K562 (cell line): Measurements from ENCODE around the gene SCAMP2. TPM values are rescaled to one million over a fixed set of nuclear protein-coding genes. Genes with fewer than 3 reads are reported as not detected.

Experiments
- ATAC-seq: fragments of 200-7000 bp; cut with Tn5 transposase; 3 replicates; pipeline ENCODE4 v1.9.1; 2020; ENCODE audit warnings: moderate library complexity
- BruUV-seq: library from RNA; stranded (reverse); fragments of 400-500 nt; replicated peaks from 2 replicates; lab custom pipeline; 2021; lab: Mats Ljungman, UMichigan
- CTCF ChIA-PET: fragments of 300-600 bp; formaldehyde crosslinking; extraction: SDS; loops from one replicate; lab custom pipeline; 2021; ENCODE audit warnings: low intra/inter-chr PET ratio; lab: Yijun Ruan, JAX
- POLR2A ChIA-PET: fragments of 300-600, 350-650 bp; sonication (Branson Sonifier 250); formaldehyde crosslinking; extraction: SDS; loops from one replicate; lab custom pipeline; 2021; ENCODE audit warnings: antibody characterized with exemption, inconsistent platforms; lab: Yijun Ruan, JAX
- DNase-seq, 4 experiments: peaks; one replicate each; pipeline versions ENCODE4 v3.0.0 to v3.0.0-alpha.2; 2011 to 2018; ENCODE audit warnings: low spot score in 3 of 4, mixed read lengths in 3 of 4; ENCODE audit errors: extremely low read depth in 1 of 4
- FAIRE-seq: peaks from 2 replicates; lab custom pipeline; 2011; peaks lifted over from hg19 to GRCh38; lab: Jason Lieb, UNC
- H2AFZ ChIP-seq: 2 replicates; pipeline ENCODE4 v1.6.0; 2011; ENCODE audit warnings: low read depth, low read length, control low read depth, inconsistent platforms
- H3K27ac ChIP-seq: fragments of 200-600 bp; 3 replicates; pipeline ENCODE4 v1.8.0; 2011; ENCODE audit warnings: low read depth, mild to moderate bottlenecking, control low read depth, inconsistent platforms, low read length, moderate library complexity, mixed read lengths; ENCODE audit errors: extremely low read depth
- H3K27me3 ChIP-seq, 2 experiments: fragments of 300-600 bp in 1 of 2; 2 replicates in 1 of 2; 3 replicates in 1 of 2; pipeline versions ENCODE4 v1.6.0 to v1.8.0; 2011; ENCODE audit warnings: inconsistent platforms in 2 of 2, low read length in 2 of 2, mild to moderate bottlenecking in 1 of 2, mixed read lengths in 1 of 2, moderate library complexity in 1 of 2; ENCODE audit not compliant: control insufficient read depth in 2 of 2, insufficient read depth in 2 of 2
- H3K36me3 ChIP-seq: fragments of 300-600 bp; 3 replicates; pipeline ENCODE4 v1.8.0; 2011; ENCODE audit warnings: mild to moderate bottlenecking, low read length, inconsistent platforms; ENCODE audit not compliant: control insufficient read depth, insufficient read depth
- H3K4me1 ChIP-seq, 2 experiments: fragments of 200-600 bp in 1 of 2; replicated peaks in 1 of 2; 2 replicates in 1 of 2; 3 replicates in 1 of 2; pipeline versions ENCODE4 v1.5.1 to v1.8.0; 2011; ENCODE audit warnings: inconsistent platforms in 2 of 2, low read length in 2 of 2, mild to moderate bottlenecking in 1 of 2, mixed read lengths in 1 of 2, moderate library complexity in 1 of 2; ENCODE audit not compliant: control insufficient read depth in 2 of 2, insufficient read depth in 2 of 2
- H3K4me2 ChIP-seq: 2 replicates; pipeline ENCODE4 v1.6.1; 2011; ENCODE audit warnings: low read length, control low read depth, inconsistent platforms, mixed read lengths; ENCODE audit not compliant: insufficient read depth
- H3K4me3 ChIP-seq: fragments of 200-600 bp; sonication (generic), shearing (Covaris generic); 2 replicates; pipeline ENCODE4 v1.5.1; 2016; ENCODE audit warnings: control low read depth, inconsistent platforms
- H3K79me2 ChIP-seq: fragments of 200-600 bp; 3 replicates; pipeline ENCODE4 v1.8.0; 2011; ENCODE audit warnings: low read length, inconsistent platforms; ENCODE audit not compliant: control insufficient read depth, insufficient read depth
- H3K9ac ChIP-seq, 2 experiments: 2 replicates each; pipeline versions ENCODE4 v1.6.0 to v1.6.1; 2011; ENCODE audit warnings: low read depth in 2 of 2, low read length in 2 of 2, control low read depth in 1 of 2, inconsistent platforms in 1 of 2, mild to moderate bottlenecking in 1 of 2, mixed read lengths in 1 of 2; ENCODE audit not compliant: insufficient read depth in 1 of 2
- H3K9me1 ChIP-seq: one replicate; pipeline ENCODE4 v1.6.0; 2011; ENCODE audit warnings: inconsistent platforms, mild to moderate bottlenecking, low read length, moderate library complexity; ENCODE audit not compliant: control insufficient read depth, insufficient read depth
- H3K9me3 ChIP-seq: replicated peaks from 2 replicates; pipeline ENCODE4 v1.5.1; 2011; ENCODE audit warnings: low read depth, low read length, inconsistent platforms; ENCODE audit not compliant: control insufficient read depth, insufficient read depth
- H4K20me1 ChIP-seq: replicated peaks from 2 replicates; pipeline ENCODE4 v1.6.1; 2011; ENCODE audit warnings: low read length, inconsistent platforms, mixed read lengths; ENCODE audit not compliant: control insufficient read depth, insufficient read depth
- CTBP1 ChIP-seq: fragments of 450-650 bp; IDR thresholded peaks from 2 replicates; pipeline ENCODE4 v1.6.1; 2016; ENCODE audit warnings: borderline replicate concordance
- GTF2A2 ChIP-seq: IDR thresholded peaks from 2 replicates; pipeline ENCODE4 v1.6.1; 2016; ENCODE audit warnings: mild to moderate bottlenecking, missing genetic modification characterization, missing compliant biosample characterization
- HMG20A ChIP-seq: fragments of 450-650 bp; formaldehyde crosslinking; conservative IDR thresholded peaks from 2 replicates; pipeline ENCODE4 v1.4.0; 2020; ENCODE audit warnings: mild to moderate bottlenecking, mixed read lengths
- MAZ ChIP-seq, 2 experiments: fragments of 450-650 bp in 1 of 2; sonication (generic) in 1 of 2; formaldehyde crosslinking; IDR thresholded peaks in 1 of 2; conservative IDR thresholded peaks in 1 of 2; 2 replicates each; pipeline versions ENCODE4 v1.4.0 to v1.5.0; 2020; ENCODE audit warnings: mild to moderate bottlenecking in 1 of 2, missing genetic modification reagents in 1 of 2
- OTX1 ChIP-seq: fragments of 450-650 bp; formaldehyde crosslinking; IDR thresholded peaks from 2 replicates; pipeline ENCODE4 v1.4.0; 2022; ENCODE audit warnings: mild to moderate bottlenecking
- PRDM10 ChIP-seq: fragments of 450-650 bp; IDR thresholded peaks from 2 replicates; pipeline ENCODE4 v1.6.1; 2018; ENCODE audit not compliant: partially characterized antibody
- RCOR1 ChIP-seq, 2 experiments: IDR thresholded peaks; 2 replicates each; pipeline ENCODE4 v1.6.1; 2012; ENCODE audit warnings: low read depth in 2 of 2, low read length in 2 of 2, borderline replicate concordance in 1 of 2, improper control_type of control experiment in 1 of 2
- STAG1 ChIP-seq: sonication (generic); formaldehyde crosslinking; IDR thresholded peaks from 2 replicates; pipeline ENCODE4 v1.5.0; 2020; ENCODE audit warnings: missing genetic modification reagents, borderline replicate concordance
- SUPT5H ChIP-seq: fragments of 450-650 bp; IDR thresholded peaks from 2 replicates; pipeline ENCODE4 v1.6.1; 2016
- XRCC4 ChIP-seq: IDR thresholded peaks from one replicate; pipeline ENCODE4 v1.6.1; 2011; ENCODE audit not compliant: insufficient read depth, insufficient read length; ENCODE audit errors: extremely low read depth
- ZBTB7A ChIP-seq: IDR thresholded peaks from 2 replicates; pipeline ENCODE4 v1.6.1; 2011; ENCODE audit warnings: low read depth, mild to moderate bottlenecking, low read length, moderate library complexity, borderline replicate concordance; ENCODE audit not compliant: control insufficient read depth
- ZFP30 ChIP-seq: fragments of 250-450 bp; sonication (Bioruptor Pico); IDR thresholded peaks from 2 replicates; pipeline ENCODE4 v1.8.0; 2022; ENCODE audit warnings: moderate library complexity, mild to moderate bottlenecking, inconsistent platforms, borderline replicate concordance
- ZFPM2 ChIP-seq: fragments of 250-450 bp; sonication (Bioruptor Pico); IDR thresholded peaks from 2 replicates; pipeline ENCODE4 v1.5.1; 2022; ENCODE audit warnings: mild to moderate bottlenecking
- ZNF133 ChIP-seq: fragments of 250-450 bp; sonication (Bioruptor Pico); IDR thresholded peaks from 2 replicates; pipeline ENCODE4 v1.4.0; 2020; ENCODE audit warnings: mild to moderate bottlenecking
- ZNF444 ChIP-seq: fragments of 250-450 bp; sonication (Bioruptor Pico); IDR thresholded peaks from 2 replicates; pipeline ENCODE4 v1.4.0; 2020; ENCODE audit warnings: mild to moderate bottlenecking, moderate library complexity
- ZSCAN29 ChIP-seq: fragments of 450-650 bp; IDR thresholded peaks from 2 replicates; pipeline ENCODE4 v1.6.1; 2017
- WGBS: fragments of 100-300 bp; shearing (Covaris generic); methylation state at CpG from one replicate; pipeline ENCODE4 v1.1.6; 2016; ENCODE audit warnings: low coverage, mixed read lengths; ENCODE audit not compliant: insufficient coverage; ENCODE audit errors: missing lambda C conversion rate; 5-methylcytosine and 5-hydroxymethylcytosine counted together
- in situ Hi-C: fragments of 300-500 bp; cut with MboI; formaldehyde crosslinking; loops from 4 replicates; pipeline ENCODE4 v1.15.0; 2018; ENCODE audit warnings: inconsistent platforms, mixed read lengths
- intact Hi-C: fragments of 100-400 bp; cut with micrococcal nuclease; formaldehyde crosslinking; loops from 2 replicates; pipeline ENCODE4 v1.14.2; 2022
- polyA plus RNA-seq, 8 experiments: library from polyadenylated mRNA; depleted of rRNA in 4 of 8; stranded (reverse) in 5 of 8; unstranded in 3 of 8; fragments of >200 nt; fragmentation: Nextera tagmentation in 2 of 8; fragmentation: Illumina TruSeq in 1 of 8; extraction: Ambion mirVana in 2 of 8; extraction: Trizol in 1 of 8; gene quantifications; 2 replicates each; pipeline versions ENCODE4 v1.2.1 to v1.2.3, GENCODE V29; 2011 to 2014; ENCODE audit warnings: inconsistent platforms in 1 of 8, missing spikeins in 1 of 8
- total RNA-seq, 7 experiments: library from RNA; depleted of rRNA in 6 of 7; stranded (reverse); fragments of >200 nt in 6 of 7; fragmentation: Illumina TruSeq in 2 of 7; extraction: Trizol in 2 of 7; gene quantifications; 2 replicates each; pipeline versions ENCODE4 v1.2.1 to v1.2.3, GENCODE V29; 2011 to 2021; ENCODE audit warnings: low replicate concordance in 1 of 7
- TF ChIP-seq, protein P1 (sequence below): fragments of 450-650 bp; IDR thresholded peaks from 2 replicates; pipeline ENCODE4 v1.6.1; 2017; ENCODE audit warnings: mild to moderate bottlenecking, moderate library complexity
- TF ChIP-seq, protein P2 (sequence below): fragments of 250-450 bp; sonication (Bioruptor Pico); IDR thresholded peaks from 2 replicates; pipeline ENCODE4 v1.5.1; 2021; ENCODE audit warnings: mild to moderate bottlenecking

SCAMP2 gene
- total and polyA plus RNA-seq, 9 of the 15 experiments (the other 6 are each of a cell fraction or from before 2014, with no cell fraction given) = 5.9 to 61.1 (median 20.1) TPM

DNA sequence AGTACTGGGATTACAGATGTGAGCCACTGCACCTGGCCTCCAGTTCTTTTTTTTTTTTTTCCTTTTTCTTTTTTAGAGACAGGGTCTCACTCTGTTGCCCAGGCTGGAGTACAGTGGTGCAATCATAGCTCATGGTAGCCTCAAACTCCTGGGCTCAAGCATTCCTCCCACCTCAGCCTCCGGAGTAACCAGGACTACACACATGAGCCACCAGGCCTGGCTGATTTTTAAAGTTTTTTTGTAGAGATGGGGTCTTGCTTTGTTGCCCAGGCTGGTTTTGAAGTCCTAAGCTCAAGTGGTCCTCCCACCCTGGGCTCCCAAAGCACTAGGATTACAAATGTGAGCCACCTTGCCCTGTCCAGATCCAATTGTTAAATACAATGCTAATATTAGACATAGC, 16.6 kb downstream of the SCAMP2 start:
- H2AFZ ChIP-seq = no peak overlapping the region
- intact Hi-C loops = no loop called here
- in situ Hi-C loops = no loop called here
- no peaks in the 10 kb centered on the region for H3K9me3 ChIP-seq
- no peaks in the 10 kb centered on the region for H3K27me3 ChIP-seq
- H4K20me1 ChIP-seq = peaks cover 13% of the 10 kb centered on the region
- peaks cover 39% of the 10 kb centered on the region for H3K36me3 ChIP-seq
- POLR2A ChIA-PET = interaction anchor here (0.6 to 1.5 kb wide), 4 partner anchors 12 to 50 kb away, joined by 3 to 4 read pairs (median 3); partner anchors contain the start of gene FAM219B
- ATAC-seq (no peak), FAIRE-seq (no peak), DNase-seq (no peak)
- WGBS = 78% methylated on average over 1 of the region's 1 CpG
- H3K27ac ChIP-seq = no peak overlapping the region
- no peak overlapping the region for H3K9ac ChIP-seq
- CTCF ChIA-PET = no interaction called here
- no peaks in the 10 kb centered on the region for H3K9me1 ChIP-seq
- H3K4me1 ChIP-seq = peaks cover 8 to 9% of the 10 kb centered on the region in 2 experiments; a peak in 4 of 5 replicates
- H3K4me2 ChIP-seq = no peak overlapping the region
- H3K79me2 ChIP-seq = peaks cover 13% of the 10 kb centered on the region; the same call in 1 of the 3 replicates
- TF ChIP-seq CTBP1 (no peak), MAZ (CRISPR knock-in tag; conservative IDR thresholded peaks at IDR 0.05 in 1 of 2, IDR thresholded peaks at IDR 0.05 in 1 of 2) (no peak), OTX1 (CRISPR knock-in tag) (no peak), ZNF133 (CRISPR knock-in tag) (no peak), XRCC4 (no peak), GTF2A2 (tag) (no peak), STAG1 (no peak), ZFP30 (no peak), PRDM10 (no peak), SUPT5H (no peak), RCOR1 (IDR thresholded peaks at IDR 0.05; ENCODE audit: borderline replicate concordance in 1 of 2, low read depth in 2 of 2, low read length in 2 of 2) (no peak), ZSCAN29 (no peak), HMG20A (no peak), ZNF444 (CRISPR knock-in tag) (no peak), ZFPM2 (no peak), ZBTB7A (no peak)
- TF ChIP-seq, protein P1, sequence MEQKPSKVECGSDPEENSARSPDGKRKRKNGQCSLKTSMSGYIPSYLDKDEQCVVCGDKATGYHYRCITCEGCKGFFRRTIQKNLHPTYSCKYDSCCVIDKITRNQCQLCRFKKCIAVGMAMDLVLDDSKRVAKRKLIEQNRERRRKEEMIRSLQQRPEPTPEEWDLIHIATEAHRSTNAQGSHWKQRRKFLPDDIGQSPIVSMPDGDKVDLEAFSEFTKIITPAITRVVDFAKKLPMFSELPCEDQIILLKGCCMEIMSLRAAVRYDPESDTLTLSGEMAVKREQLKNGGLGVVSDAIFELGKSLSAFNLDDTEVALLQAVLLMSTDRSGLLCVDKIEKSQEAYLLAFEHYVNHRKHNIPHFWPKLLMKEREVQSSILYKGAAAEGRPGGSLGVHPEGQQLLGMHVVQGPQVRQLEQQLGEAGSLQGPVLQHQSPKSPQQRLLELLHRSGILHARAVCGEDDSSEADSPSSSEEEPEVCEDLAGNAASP = no peak
- TF ChIP-seq, protein P2, sequence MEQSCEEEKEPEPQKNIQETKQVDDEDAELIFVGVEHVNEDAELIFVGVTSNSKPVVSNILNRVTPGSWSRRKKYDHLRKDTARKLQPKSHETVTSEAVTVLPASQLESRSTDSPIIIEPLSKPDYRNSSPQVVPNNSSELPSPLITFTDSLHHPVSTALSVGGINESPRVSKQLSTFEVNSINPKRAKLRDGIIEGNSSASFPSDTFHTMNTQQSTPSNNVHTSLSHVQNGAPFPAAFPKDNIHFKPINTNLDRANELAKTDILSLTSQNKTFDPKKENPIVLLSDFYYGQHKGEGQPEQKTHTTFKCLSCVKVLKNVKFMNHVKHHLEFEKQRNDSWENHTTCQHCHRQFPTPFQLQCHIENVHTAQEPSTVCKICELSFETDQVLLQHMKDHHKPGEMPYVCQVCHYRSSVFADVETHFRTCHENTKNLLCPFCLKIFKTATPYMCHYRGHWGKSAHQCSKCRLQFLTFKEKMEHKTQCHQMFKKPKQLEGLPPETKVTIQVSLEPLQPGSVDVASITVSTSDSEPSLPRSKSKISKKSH (CRISPR knock-in tag) = no peak
- no peak overlapping the region for H3K4me3 ChIP-seq
- BruUV-seq = no TSS peak
